Non-pigmented ciliary epithelial cell (primary cell): ENCODE measurements around the gene ANKRD60.

Experiments
- DNase-seq: peaks from one replicate; pipeline ENCODE4 v3.0.0-alpha.2; 2010; ENCODE audit warnings: low read depth

Gene ANKRD60

DNA sequence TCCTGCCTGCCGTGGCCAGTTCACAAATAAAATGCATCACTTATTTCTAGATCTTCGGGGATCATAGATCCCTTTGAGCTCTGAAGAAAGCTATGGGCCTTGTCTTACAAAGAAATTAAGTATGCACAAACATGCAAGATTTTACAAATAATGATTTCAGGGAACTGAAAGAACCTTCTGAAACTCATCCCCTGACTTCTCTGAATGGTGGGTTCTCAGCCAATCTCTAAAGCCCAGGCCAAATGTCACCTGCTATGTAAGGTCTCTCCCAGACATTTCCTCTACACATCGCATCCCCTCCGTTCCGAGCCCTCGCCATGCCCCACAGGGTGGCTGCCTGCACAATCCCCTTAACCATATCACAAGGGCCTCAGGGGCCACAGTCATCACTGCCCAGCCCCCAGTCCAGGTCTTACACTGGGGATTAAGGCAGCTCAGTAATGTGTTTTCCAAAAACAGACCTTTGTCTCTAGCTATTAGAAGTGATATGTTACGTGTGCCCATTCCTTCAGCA, 16.1 kb upstream of the ANKRD60 start:
- DNase-seq = no peak

- DNase-seq = no peak
Observed at GRCh38 chr20:58243653-58244410, 15.4 kb upstream of the ANKRD60 start.

DNA sequence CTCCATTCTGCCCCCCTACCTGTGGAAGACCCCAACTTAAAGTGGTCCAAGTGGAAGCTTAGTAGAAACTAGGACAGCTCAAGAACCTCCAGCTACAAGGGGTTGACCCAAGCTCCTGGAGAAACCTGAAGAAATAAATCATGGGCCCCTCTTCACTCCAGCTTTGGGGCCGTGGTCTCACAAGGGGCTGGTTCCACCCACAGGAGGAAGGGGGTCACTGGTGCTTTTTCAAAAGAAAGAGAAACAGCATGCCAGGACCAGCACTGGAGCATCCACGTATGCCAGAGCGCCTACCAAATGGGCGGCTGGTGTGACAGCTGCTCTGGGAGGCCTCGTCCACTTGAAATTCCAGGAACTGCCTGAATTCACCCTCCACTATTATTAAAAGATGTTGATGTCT, 14.4 kb upstream of the ANKRD60 start:
- DNase-seq = no peak

DNA sequence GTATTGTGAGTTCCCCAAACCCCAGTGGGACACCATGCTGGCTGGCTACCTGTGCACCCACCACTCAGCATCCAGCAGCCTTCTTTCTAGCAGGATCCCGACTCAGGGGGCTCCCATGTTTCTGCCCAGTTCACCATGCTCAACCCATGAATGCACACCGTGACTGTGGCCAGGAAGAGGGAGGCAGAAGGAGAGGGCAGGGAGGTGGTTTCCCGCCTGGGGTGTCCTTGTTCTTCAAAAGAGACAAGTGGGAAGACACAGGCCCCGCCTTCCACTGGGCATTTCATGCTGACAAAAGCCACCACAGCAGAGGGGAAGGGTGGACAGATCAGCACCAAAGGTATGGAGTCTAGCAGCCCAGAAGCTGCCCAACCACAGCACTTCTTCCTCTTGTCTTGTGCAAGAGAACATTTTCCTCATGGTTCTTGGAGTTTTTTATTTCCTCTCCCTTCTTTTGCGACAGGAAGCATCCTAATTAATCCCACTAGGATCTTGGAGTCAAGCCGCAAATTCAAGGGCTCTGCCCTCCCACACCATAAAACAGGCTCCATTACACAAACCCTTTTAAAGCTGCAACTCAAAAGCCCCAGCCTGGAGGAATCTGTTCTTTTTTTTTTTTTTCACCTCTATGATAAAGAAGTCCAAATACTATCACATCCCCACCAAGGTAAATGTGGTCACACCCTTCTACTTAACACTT, 13.5 kb upstream of the ANKRD60 start:
- no peak for DNase-seq

DNA sequence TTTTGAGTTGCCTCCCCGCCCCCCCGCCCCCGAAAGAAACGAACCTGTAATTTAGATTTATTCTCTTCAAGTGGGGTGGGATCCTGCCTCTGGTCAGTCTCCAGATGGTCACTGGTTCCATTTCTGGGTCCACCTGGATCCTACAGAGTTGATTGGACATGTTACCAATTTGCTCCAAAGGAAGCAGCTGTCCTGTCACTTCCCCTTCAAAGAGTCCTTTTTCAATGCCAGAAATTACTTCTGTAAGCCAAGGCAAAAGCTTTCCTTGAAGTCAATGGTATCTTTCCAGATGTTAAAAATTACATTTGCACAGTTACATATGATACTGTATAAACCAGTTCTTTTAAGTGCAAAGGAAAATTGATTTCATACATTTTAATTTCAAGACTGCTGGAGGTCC, 12.0 kb upstream of the ANKRD60 start:
- no peak for DNase-seq

DNA sequence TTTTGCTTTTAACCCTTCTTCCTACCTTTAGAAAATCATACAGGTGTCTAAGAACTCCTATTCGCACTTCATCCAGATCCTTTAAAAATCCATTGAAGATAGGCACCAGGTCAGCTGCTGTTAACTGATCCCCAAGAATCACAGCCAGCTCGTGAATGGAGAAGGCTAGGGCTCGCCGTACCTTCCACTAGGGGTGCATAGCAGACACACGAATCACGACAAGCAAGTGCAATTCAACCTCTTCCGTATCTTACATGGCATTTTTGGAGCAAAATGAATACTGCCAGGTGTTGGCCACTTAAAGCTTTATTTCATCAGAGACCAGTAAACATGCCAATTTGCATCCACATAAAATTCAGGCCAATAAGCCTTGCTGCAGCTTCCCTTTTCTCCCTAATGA, 10.8 kb upstream of the ANKRD60 start:
- no peak for DNase-seq

- no peak for DNase-seq
Observed at GRCh38 chr20:58238490-58238889, 10.0 kb upstream of the ANKRD60 start.

DNA sequence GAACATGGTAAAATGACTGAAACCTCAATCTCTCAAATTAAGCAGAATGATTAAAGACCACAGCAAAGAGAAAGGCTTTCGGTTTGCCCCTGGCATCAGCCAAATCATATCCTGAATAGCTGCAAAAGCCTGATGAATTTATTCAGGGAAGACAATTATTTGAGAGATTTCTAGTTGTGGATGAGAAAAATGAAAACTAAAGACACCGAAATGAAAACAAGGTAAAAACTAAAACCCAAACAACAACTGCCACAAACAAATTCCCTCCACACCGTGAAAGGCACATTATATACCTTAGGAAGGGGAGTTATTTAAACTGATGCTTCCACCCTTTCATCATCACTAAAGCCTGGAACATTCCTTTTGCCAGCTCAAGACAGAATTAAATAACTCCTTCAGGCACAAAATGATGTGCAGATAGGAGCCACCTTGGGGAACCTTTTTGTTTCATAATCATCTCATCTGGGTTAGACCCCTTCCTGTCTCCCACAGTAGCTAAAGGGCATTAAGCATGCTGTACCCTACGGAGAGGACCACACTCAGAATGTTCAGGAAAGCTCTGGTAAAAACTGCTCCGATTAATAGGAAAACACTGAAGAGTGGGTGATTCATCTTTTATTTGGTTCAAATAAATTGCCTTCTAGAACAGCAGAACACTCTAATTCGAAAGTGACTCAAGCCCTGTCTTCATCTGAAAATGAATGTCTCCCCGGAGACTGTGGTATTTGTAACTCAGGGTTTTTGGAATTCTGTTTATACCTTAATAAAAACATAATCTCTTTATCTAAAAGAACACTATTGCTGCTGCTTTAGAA, 9.1 kb upstream of the ANKRD60 start:
- no peak for DNase-seq

DNA sequence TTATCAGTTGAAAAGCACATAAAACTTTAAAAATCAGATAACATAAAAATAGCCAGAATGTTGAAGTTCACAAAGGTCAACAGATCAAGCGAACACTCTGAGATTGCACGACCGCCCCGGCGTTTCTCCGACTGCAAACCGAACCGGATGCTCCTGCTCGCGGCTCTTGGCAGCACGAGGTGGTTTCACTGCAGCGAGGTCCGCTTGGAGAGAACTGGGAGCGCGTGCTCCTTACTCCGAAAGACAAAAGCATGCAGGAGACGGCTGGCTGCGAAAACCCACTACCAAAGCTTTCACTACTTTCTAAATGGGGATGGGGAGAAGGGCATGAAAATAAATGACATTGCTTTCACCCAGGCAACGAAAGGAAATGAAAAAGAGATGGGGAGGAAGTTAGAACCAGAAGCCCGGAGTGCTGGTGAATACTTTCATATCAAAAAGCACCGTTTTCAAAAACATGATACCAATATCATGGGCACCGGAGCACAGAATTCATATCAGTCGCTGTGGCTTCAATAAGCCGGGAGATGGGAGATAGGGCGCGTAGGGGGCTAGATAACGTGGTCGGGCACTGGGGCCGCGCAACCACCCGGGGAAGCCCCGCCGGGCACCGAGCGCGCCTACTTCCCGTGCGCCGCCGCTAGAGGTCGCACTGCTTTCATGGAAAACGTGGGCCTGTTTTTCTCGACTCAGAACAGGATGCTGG, 8.3 kb upstream of the ANKRD60 start:
- DNase-seq = no peak

- no peak for DNase-seq
Observed at GRCh38 chr20:58235010-58235409, 6.6 kb upstream of the ANKRD60 start.

GRCh38 chr20:58233881-58234528, 5.6 kb upstream of the ANKRD60 start:
- DNase-seq = no peak

DNA sequence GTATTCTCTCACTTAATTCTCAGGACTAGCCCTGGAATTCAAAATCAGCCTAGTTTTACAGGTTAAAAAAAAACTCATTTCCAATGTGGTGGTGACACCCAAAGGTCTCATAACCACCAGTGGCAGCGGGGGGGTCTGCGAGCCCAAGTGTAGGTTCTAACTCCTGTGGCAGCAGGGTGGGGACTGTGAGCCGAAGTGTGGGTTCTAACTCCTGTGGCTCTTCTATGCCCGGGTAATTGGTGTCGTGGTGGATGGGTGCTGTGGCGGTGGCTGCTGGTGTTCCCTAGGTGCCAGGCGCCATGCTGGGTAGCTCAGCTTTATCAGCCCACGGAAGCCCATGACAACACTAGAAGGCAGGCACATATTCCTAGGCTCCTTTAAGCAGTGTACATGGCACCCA, 4.9 kb upstream of the ANKRD60 start:
- no peak for DNase-seq

DNA sequence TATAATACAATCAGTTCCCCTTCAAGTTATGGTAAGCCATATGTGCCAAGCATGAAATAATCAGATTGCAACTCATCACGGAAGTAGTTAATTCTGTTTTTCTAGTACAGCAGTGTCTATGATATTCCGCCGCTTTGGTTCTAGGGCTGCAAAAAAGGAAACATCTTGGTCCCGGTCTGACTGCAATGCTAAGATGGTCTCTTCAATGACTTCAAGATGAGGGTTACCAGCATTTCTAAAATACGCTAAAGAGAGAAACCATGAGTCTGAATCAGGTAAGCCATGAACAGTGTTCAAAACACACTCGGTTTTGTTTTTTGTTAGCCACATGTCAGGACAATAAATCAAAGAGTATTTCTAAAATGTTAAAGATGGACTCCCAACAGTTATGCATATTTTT, 3.2 kb upstream of the ANKRD60 start:
- DNase-seq = no peak

DNA sequence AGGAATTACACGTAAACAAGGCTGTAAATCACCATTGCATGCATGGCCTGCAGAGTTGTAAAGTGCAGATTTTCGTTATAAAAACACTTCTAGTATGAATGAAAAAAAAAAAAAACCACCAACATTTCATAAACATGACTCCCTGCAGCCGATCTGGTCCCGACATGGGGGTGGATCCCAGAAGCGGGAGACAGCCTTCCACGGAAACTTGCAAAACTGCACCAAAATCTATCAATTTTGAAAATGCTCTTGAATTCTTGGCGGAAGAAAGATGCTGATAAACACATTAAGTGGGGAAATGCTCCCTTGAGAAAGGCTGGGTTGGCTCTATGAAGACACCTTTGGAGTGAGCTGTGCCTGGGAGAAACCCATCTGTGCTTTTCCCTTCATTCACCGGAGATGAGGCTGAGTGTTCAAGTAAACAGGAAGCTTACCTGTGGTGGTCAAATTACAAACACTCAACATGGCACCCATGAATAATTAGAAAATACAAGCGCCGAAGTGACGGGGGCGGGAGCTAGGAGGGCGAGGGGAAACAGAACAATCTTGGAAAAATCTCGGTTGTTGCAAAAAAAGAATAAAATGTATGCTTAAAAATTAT, 845 bp upstream of the ANKRD60 start:
- DNase-seq = no peak

DNA sequence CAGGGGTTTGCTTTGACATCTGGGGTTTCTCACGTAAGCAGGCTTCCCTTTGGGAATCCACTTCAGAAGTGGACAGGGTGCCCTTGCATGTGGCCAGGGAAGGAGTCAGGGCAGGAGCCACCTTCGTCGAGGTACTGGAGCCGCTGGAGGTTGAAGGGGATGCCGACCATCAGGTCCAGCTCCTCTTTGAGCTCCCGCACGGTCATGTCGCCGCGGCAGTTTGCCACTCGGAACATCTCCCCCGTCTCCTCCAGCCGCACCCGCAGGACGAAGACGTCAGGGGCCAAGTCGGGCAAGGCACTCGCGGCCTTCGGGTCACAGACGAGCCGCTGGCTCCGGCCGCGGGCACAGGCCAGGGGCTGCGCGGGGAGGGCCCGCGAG, 360 bp downstream of the ANKRD60 start:
- no peak for DNase-seq

- DNase-seq = no peak
Observed at GRCh38 chr20:58227391-58228102, 906 bp downstream of the ANKRD60 start.

GRCh38 chr20:58225452-58226200, 2.8 kb downstream of the ANKRD60 start:
- no peak for DNase-seq

- DNase-seq = no peak
Observed at GRCh38 chr20:58224974-58225373, 3.5 kb downstream of the ANKRD60 start.

- DNase-seq = no peak
Observed at GRCh38 chr20:58224097-58224496, 4.4 kb downstream of the ANKRD60 start.
